Kasumi-1 (cell line): ENCODE measurements around the gene RBBP9.
"Not testable (repeated sequence)": the region's sequence is repeated elsewhere in the genome, so short reads cannot be mapped to it uniquely, and the experiment has no call there.

Experiments
- DNase-seq, 2 experiments: peaks; one replicate each; lab custom pipeline; 2025; lab: John Stamatoyannopoulos, UW

RBBP9 gene

DNA sequence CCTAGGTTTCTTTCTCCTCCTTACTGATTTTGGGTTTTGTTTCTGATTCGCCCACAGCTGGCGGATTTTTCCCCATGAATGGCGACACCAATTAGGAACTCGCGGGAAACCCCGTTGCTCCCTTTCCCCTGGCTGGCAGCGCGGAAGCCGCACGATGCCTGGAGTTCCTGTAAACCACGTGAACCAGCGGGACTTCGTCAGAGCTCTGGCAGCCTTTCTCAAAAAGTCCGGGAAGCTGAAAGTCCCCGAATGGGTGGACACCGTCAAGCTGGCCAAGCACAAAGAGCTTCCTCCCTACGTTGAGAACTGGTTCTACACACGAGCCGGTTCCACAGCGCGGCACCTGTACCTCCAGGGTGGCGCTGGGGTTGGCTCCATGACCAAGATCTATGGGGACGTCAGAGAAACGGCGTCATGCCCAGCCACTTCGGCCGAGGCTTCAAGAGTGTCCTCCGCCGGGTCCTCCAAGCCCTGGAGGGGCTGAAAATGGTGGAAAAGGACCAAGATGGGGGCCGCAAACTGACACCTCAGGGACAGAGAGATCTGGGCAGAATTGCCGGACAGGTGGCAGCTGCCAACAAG lies 7.5 kb upstream of the RBBP9 start:
- DNase-seq, result no peak

DNA sequence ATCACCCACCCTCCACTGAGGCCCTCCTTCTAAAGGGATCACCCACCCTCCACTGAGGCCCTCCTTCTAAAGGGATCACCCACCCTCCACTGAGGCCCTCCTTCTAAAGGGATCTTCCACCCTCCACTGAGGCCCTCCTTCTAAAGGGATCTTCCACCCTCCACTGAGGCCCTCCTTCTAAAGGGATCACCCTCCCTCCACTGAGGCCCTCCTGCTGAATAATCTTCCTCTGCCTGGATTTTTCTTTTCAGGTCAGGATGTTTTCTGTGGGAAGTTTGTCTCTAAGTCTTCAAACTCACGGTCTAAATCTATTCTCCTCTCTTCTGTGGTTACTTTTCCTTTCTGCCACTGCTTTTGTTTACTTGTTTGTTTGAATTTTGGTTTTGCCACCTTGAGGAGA lies 4.6 kb upstream of the RBBP9 start:
- DNase-seq, result not testable (repeated sequence)

DNA sequence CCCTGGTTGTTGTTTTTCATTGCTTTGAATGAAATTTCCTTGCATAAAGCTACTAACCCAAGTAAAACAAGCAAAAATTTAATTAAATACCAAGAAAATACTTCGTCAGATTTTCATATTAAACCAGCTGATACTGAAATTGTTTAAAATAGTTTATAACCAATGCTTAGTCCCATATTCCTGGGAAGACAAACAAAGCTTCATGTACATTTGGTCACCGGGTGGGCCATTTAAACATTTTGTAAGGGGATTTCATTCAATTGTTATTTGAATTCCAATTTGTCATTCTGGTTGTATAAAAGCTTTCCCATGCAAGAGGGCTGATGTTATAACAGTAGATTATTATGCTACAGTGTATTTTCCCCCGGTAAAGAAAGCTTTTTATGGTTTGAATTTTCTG lies 578 bp upstream of the RBBP9 start:
- DNase-seq, result no peak

DNA sequence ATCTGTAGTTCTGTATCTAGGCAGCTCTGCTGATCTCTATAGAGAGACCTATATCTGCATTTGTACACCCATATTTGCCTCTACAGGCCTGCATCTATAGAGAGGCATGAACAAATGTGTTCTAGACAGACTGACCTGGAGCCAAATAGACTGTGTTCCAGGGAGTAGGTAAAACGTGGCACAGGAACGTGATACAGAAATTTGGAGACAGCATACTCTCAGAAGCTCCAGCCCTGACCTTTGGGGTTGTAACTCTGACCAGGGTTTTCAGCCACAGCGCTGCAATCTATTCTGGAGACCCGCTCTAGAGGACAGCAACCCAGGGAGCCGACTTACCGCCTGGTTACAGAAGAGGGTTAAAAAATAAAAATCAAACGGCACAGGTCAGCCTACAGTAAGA lies 983 bp downstream of the RBBP9 start:
- DNase-seq, result no peak

DNA sequence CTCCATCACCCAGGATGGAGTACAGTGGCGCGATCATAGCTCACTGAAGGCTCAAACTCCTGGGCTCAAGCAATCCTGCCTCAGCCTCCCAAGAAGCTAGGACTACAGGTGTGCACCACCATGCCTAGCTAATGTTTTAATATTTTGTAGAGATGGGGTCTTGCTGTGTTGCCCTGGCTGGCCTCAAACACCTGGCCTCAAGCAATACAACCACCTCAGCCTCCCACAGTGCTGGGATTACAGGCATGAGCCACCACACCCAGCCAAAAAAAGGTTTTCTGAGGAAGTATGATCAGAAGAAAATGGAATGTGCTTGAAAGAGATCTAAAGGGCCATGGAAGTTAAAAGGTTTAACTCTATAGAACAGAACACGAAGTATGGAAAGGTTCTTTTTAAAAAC lies 8.7 kb downstream of the RBBP9 start:
- DNase-seq, result no peak

DNA sequence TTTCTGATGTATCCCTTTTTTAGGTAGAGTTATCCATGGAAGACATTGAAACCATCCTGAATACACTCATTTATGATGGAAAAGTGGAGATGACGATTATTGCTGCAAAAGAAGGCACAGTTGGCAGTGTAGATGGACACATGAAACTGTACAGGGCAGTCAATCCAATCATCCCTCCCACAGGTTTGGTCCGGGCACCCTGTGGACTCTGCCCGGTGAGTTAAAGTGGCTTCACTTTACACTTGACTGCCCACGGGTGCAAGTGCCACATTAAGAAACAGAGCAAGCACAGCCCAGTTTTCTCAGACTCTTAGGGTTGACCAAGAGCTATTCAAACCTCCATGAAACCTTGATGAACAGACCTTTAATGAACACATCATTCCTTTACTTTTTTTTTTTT lies 15.4 kb downstream of the RBBP9 start:
- DNase-seq, result no peak

DNA sequence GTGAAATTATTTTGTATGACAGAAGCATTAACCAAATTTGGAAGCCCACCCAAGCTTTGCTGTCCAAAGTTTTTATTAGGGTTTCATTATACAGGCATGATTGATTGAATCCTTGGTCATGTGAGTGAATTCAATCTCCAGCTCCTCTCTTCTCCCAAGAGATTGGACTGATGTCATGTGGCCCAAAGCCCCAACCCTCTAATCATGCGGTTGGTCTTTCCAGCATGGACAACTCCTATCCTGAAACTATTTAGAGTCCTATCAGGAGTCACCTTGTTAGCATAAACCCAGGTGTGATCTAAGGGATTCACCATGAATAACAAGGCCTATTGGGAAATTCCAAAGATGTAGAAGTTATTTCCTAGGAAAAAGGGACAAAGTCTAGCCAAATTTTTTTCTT lies 19.2 kb downstream of the RBBP9 start:
- no peak for DNase-seq

DNA sequence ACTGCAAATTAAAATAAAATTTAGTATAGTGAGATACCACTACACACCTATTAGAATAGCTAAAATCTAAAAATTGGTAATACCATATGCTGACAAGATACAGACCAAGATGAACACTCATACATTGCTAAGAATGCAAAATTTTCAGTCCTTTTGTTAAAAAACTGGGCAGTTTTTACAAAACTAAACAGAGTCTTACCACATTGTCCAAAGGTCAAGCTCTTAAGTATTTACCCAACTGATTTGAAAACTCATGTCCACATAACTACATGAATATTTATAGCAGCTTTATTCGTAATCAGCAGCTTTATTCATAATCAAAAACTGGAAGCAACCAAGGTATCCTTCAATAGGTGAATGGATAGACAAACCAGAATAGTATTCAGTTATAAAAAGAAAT lies 19.8 kb downstream of the RBBP9 start:
- no peak for DNase-seq

DNA sequence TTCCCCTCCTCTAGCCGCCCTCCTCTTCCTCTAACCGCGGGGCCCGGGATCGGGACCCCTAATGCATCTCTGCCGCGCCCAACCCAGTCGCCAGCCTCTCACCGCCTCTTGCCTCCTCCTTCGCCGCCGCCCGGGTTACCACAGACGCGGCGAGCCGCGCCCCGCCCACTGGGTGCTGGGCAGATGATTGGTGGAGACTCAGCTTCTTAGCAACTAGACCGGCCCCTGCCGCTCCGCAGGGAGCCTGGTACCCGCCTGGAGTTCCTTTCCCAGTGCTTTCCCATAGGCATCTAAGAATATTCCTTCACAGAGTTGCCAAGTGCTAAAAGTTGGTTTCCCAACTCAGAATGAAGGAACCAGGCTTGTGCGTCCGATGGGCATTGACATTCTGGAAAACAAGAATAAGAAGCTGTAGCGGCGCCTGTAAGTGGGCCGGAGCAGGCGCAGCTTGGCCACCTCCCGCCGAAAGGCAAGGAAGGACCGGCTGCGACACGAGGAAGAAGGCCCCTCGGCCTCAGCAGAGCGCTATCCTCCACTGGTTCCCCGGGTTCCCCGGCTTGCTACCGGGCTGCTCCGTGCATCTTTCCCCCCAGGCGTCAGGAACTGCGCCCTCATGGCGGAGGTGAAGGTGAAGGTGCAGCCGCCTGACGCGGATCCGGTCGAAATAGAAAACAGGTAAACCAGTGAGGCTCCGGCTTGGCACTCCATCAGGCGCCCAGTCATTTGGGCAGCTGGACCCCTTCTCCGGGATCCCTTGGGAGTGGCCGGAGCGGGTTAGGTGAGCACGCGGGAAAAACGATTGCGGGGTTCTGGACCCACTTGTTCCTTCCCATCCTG lies 29.9 kb downstream of the RBBP9 start, which contains the start of the genes DZANK1 and POLR3F:
Gene DZANK1 (minus strand): TSS at position 137 of the 837 bp plus-strand sequence. CDS start 1,672 bp downstream, outside the sequence.
Gene POLR3F (plus strand): TSS at position 497 of the 837 bp plus-strand sequence. CDS start 117 bp downstream, at position 614.
- DNase-seq, result peak; percentile 95 to 96

DNA sequence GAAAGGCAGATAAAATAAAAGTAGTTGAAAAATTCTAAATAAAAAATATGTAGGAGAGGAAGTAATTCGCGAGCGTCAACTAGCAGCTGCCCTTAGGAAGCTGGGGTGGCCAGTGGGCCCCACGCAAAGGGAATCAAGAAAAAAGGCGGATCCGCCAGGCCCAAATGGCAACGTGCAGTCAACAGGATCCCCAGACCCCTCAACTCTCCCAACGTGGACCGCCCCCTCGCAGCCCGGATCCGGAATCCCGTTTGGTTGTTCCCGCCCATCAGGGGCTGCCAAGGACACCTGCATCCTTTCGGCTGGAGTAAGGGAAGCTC lies 30.5 kb downstream of the RBBP9 start:
- peak; percentile 74 to 80 for DNase-seq

DNA sequence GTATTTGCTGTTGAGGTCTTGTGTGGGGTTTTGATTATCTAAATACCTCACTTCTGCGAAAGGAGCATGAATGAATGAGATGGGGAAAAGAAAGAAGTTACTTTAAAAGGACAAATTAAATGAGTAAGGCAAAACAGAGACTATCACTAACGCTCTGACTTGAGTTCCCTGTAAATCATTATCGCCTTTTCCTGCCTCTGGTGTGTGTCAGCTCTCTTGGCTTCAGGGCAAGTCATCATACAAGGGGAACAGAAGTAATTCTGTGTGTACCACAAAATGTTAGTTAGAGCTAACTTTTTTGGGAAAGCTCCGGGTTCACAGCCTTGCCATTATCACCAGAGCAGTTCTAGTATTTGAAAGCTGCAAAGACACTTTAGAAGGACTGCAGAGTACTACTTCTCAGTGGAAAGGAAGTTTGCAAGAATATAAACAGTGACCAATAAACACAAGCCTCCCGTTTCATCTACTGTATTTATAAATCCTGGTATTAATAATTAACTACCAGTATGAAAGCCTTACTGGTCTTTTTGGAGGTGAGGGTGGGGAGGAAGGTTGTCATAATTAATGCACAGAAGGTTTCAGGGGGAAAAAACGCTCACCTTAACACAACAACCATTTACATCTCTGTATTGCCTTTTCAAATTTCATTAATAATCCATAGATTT lies 31.4 kb downstream of the RBBP9 start:
- no peak for DNase-seq

DNA sequence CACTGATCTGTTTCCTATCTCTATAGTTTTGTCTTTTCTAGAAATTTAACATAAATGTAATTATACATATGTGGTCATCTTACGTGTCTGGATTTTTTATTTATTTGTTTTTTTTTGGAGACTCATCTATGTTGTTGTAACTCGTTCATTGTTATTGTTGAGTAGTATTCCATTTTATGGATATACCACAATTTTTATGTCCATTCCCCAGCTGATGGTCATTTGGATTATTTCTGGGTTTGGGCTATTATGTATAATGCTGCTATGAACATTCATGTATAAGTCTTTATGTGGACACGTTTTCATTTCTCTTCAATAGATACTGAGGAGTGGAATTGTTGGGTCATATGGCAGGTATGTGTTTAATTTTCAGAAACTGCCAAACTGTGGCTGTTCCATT lies 40.4 kb downstream of the RBBP9 start:
- no peak for DNase-seq

DNA sequence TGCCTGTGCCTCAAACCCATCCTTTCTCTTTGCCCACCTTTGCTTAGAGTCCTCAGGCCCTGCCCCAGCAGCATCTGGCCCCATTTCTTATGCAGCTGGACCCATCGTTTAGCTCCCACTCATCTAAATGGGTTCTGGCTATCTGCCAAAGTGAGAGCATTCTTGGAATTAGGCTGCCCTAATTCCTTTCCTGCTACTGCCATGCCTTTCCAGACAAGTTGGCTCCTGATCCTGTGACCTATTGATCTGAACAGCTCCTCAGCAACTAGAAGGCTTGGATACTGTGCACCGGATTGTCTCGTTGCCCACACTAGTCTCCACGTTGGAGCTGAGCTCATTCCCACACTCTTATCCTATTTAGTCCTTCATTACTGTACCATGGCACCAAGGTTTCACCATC lies 53.1 kb downstream of the RBBP9 start:
- DNase-seq, result no peak

DNA sequence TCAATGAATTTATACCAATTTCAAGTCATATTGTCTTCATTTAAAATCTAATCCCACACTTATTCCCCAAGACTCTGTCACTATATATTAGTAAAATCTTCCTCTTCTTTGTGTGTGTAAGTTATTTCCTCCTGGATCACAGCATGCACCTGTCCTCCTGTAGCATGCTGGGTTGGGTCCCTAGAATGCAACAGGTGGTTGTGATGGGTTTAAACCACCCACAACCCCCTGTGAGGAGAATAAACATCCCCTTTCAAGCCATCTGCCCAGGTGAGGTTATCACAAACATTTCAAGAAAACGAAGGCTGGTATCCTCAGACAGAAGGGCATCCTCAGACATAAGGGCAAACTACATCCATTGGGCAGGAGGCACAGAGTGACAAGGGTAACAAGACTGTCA lies 56.6 kb downstream of the RBBP9 start:
- no peak for DNase-seq

DNA sequence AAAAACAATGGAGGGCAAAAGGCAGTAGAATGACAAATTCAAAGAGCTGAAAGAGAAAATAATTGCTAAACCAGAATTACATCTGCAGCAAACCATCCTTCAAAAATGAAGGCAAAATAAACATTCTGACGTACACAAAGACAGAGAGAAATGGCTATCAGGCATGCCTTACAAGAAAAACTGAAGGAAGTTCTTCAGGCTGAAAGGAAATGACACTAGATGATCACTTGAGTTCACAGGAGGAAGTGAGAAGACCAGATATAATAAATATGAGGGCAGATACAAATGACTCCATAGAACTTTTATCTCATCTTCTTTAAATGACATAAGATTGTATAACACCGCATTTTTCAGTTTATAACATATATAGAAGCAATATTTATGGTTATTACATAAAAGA lies 60.2 kb downstream of the RBBP9 start:
- DNase-seq, result peak in 1 of 2 experiments; percentile 10
